NCI-H2171 (cell line): ENCODE data around the gene ACP1.

Experiments
- DNase-seq: peaks from one replicate; lab custom pipeline; 2025; lab: John Stamatoyannopoulos, UW

ACP1 gene

DNA sequence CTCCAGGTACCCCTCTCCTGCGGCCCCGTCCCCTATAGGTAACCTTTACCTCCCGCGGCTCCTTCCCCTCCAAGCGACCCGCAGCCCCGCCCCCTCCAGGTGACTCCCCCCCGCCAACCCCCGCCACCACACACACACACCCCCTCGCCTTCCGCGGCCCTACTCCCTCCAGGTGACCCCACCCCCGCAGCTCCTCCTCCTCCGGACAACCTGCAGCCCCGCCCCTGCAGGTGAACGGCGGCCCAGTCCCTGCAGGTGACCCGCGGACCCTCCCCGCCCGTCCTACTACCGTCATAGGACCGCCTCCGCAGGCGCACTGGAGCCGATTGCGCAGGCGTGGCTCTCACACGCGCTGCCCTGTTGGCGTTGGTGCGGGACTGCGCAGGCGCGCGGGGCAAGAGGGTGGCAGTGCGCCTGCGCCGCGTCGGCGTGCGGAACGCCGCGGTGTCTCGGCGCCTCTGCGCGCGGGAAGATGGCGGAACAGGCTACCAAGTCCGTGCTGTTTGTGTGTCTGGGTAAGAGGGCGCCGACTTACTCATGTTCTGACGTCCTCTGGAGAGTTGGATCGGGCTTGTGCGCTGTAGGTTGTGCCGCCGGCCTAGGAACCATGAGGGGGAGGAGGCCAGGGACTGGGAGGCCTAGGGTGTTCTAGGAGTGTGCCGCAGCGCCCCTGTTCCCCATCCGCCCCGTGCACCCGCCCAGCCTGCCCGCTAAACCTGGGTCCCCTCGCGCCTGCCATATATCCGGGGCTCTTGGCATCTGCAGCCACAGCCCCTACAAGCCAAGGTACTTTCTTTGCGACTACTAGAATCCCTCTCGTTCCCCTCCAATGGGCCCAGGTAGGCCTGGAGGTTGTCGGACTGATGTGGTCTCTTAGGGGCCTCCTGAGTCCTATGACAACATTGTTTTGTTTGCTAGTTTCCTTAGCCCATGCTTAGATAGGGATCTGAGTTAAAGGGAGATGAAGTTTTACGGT is at the start of gene ACP1:
ACP1 (plus strand) TSS at position 455 of the 976 bp plus-strand sequence; CDS start at position 473, 18 bp downstream.
- peak; percentile 98 for DNase-seq

DNA sequence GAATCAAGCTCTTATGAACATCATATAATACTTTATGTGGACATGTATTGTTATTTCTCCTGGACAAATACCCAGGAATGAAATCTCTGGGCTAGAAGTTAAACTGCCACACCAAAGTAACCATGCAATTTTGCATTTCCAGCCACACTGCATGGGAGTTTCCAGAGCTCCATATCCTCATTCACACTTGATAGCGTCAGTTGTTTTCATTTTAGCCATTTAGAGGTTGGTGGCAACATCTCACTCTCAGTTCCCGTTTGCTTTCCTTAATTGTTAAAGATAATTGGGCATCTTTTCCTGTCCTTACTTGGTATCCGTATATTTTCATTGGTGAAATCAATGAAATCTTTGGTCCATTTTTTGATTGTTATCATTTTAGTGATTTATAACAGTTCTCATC is 48.7 kb upstream of the ACP1 start:
- no peak for DNase-seq

DNA sequence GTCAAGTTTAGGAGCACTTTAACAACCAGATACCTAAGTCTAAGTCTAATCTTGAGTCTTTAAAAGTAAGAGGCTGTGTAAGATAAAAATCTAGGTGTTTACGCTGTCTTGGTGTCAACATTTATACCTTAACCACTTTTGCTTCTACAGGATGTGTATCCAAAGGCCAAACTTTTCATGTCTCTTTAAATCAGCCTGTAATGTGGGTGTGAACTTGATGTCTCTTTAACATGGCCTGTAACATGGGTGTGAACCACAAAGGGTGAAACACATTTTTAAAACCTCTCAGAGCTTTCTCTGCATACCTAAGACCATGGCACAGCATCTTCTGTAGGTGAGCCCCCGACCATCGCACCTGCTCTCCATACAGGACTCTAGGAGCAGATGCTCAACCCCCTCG is 41.3 kb upstream of the ACP1 start:
- DNase-seq = no peak

DNA sequence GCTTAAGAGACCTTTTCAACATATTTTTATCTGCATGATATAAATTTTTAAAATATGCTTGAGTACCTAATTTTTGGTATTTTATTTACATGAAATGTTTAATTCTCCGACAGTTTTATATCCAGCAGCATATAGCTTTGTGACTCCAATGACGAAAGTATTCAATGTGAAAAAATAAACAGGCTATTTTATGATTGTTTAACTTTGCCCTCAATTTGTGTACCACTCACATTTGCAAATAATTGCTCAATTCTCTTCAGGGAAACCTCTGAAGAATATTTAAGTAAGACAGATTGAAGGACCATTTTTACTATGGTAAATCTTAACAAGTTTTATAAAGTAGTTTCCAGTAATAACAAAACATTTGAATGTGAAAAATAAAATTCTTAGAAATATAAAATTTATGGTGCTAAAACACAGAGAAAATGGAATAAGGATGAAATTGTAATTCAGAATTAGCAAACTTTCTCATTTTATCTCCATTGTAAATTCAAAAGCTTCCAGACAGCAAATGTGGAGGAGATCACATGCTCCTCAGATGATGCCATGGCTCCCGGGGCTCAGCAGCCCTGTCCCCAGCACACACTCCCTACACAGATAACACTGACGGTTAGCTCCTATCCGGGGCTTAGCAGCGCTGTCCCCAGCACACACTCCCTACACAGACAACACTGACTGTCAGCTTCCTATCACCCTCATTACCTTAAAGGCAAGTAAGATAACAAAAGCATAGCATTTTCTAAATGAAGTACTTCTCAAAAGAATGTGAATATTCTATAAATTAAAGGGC is 40.6 kb upstream of the ACP1 start:
- no peak for DNase-seq

DNA sequence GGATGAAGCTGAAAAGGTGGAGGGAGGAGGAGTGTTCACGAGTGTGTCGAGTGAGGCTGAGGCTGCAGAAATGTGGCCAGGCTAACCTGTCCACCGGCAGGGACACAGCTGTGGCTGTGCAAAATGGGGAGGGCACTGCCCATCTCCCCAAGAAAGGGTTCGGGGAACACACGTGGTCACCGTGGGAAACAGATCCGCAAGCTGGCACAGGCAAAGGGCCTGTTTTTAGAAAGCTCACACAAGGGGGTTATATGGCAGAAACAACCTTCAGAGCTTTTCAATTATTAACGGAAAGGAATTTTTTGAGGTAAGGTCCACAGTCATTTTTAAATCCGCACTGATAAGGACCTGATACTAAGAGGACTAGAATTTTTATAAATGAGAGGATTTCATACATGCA is 36.6 kb upstream of the ACP1 start:
- DNase-seq = no peak

DNA sequence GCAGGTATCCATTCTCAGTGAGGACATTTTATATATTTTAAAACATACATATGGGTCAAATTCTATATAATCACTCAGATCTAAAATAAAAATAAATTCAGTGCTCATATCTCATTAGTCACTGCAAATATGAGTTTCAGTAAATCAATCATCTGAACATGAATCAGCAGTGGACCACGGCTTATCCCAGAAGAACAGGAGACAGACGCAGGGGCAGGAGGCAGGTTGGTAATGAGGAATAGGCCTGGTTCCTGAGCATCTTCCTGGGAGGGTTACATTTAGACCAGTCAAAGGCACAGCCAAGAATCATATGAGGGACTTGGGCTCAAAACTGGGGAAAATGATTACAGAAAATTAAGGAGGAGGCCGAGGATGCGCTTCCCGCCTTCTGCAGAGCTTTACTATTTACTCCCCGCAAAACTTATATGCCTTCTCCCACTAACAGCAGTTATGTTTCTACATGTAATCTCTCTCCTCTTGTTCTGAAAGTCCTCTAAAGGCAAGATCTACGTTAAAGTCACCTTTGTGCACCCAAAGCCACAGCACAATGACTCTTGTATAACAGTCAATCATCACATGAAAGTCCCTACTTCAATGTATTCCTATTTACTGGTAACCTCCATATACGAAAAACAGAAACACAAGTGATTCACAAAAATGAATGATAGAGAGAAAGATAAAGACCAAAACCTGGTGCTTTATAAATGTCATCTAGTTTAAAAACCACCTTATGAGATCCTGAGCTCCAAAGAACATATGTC is 36.0 kb upstream of the ACP1 start:
- no peak for DNase-seq

DNA sequence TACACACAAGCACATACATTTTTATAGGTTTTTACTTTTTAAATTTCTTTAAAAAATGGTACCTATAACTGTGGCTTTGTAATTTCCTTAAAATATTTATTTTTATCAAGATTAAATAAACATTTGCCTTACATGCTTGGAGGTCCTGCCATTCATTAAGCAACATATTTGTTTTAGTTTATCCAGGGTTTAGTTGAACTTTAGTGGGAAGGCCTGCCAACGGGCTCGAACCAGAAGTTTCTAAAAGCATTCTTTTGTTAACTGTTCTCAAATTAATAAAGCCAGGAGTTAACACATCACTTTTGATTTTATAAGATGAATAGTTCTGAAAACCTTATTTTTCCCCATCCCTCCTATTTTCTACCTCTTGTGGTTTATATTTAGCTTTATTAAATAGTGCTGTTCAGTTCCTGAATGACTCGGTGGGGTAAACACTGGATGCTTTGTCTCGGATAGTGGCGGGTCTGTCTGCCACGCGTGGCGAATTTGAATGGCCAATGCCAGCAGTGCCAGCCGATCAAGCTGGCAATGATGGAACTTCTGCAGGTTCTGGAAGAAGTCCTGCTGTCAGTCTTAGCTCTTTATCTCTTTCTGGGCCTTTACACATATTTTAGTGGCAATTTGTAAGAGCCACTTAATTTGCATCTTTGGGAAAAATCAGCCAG is 33.1 kb upstream of the ACP1 start:
- no peak for DNase-seq

DNA sequence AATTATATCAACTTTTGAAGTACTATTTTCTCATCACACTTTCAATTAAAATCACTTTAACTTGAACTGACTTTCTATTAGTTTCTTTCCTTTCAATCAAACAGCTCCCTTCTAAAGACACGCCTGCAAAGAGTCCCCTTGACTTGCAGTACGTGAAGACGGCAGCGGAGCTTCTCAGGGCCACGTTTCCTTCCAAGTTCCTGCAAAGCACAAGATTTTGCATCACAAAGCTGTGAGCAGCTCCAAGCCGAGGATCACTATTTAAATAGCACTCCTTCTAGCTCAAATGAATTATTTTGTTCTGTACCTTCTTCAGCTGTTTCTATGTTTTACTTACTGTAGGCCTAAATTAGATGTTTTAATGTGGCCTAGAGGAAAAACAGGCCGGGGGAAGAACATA is 31.7 kb upstream of the ACP1 start:
- no peak for DNase-seq

DNA sequence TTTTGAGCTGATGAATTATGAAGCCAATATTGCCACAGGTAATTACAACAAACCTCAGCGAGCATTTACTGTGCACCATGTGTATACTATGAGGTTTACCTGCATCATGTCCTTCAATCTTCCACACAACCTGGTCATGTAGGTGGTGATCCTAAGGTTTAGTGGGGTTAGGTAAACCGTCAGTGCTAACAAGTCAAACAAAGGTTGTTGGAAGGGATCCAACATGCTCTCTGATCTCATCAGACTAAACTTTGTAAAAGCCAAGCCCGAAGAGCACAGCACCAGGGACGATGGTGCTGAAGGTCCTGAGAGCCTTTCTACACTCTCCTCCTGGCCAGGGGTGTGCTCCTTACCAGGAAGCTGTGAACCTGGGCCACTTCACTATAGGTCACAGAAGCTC is 30.3 kb upstream of the ACP1 start:
- no peak for DNase-seq

DNA sequence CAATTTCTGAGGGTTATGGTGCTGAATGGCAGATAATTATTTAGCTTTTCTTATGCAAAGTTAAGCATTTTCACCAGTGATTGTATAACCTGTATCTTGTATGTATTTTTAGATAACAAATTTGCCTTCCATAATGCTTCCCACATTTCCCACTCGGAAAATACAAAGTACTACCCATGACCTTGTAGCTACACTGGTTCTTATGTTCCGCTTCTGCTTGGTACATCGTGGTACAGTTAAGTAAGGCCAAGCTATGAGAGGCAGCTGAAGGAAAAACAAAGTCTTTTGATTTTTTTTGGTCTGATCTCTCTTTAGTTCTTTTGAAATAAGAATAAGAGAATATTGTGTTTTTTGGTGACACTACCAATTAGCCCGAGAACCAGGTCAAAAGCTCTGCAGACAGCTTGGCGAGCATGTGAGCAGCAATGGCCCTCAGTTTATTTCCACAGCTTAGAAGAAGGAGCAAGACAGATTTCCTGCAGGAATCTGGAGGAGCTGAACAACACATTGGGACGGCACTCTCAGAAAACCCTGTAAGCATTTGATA is 27.7 kb upstream of the ACP1 start:
- no peak for DNase-seq

DNA sequence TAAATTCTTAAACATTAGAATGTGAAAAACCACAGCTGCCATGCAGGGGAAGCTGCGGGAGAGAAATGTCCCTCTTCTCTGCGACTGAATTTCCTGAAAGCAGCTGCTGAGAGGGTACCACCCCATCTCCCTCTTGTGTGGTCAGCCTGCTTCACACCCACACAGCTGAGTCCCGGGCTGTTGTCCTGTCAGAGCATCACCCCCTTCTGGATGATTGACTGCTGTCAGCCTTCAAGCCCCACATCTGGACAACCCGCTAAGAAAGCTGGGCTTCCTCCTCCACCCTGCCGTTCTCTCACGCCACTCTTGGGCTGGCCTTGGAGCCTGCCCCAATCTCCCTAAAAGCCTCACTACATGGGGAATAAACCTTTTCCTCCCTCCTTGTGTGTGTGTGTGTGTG is 26.9 kb upstream of the ACP1 start:
- no peak for DNase-seq

DNA sequence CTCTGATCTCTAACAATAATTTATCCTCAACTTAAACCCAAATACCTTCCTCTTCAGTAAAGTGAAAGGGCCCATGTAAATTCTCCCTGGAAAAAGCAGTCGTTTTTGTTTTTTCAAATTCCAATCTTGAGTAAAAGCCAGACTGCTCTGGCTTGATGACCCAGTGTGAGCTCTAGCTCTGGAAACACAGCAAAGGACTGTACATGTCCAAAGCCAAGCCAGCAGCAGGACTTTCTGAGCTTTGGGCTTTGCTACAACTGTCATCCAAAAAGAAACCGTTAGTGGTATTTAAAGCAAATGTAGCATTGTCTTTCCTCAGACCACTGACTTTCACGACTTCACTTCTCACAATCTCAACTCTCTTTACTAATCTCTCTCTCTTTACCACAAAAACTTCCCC is 26.3 kb upstream of the ACP1 start:
- no peak for DNase-seq

DNA sequence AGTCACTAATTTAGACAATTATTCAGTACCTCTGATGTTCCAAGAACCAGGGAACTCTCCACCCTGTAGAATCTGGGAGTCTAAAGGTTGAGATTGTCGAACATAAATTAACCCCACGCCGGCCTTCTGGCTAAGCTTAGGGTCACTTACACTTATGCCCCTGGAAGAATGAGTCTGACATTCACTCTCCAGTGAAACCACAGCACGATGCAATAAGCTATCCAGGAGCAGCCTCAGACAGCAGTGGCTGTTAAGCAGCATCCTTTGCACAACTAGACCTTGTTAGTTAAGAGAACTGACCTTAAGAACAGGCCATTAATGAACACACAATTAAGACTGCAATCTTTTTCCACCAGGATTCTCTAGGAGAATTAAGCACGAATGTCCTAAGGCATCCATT is 25.9 kb upstream of the ACP1 start:
- no peak for DNase-seq

DNA sequence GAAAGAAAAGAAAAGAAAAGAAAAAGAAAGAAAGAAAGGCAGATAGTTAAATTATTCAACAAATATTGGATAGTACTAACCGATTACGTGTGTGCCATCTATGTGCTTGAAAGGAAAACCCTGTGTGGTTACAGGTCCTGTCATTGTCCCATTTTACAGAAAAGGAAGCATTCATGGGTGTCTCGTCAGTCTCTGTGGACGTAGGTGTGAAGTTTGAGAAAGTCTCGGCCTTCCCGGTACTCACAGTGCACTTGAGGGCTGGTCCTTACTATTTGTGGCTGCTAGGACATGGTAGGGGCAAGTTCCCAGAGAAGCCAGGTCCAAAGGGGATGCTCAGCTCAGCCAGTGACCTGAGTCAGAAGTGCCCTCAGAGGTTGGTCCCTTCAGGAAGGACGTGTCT is 20.2 kb upstream of the ACP1 start:
- no peak for DNase-seq

DNA sequence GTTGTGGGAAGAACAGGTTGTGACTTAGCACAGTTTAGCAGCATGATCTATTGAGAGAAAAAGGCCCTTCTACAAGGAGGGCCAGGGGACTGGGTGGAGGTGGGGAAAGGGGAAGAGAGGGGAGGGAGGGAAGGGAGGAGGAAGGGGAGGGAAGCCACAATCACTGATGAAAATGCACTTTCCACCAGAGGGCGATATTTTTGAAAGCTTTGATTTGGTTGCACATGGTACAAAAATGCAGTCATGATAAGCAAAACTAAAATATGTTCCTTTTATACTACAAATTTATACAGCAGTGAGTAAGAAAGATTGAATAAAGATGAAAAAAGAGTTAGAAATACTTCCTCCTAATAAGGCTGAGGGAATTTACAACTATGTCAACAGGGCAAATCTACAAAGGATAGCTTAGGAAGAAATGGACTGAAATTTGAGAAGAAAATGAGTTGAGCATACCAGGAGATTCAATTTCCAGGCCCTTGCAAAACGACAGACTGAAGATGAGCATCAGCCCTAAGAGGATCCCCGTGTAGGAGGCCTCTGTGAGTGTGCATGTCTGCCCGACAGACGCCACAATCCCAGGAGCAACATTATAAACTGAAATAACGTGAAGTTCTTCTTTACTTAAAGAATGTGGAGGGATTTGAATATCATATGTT is 18.1 kb upstream of the ACP1 start:
- peak; percentile 34 for DNase-seq

DNA sequence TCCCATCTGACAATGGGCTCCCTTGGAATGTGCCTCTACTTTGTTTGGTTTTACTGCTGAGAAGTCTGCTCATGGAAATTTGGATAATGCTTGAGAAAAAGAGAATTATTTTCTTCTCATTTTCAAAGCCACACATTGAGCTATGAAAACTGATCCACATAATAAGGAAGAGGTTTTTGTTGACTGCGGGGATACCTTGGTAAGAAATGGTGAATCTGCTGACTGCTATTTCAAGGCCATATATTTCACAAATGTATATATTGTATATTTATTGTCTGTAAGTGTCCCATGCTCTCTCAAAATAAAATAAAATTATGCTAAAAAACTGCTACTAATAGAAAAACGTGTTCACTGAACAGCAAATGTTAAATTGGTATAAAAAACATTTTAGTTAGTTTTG is 16.0 kb upstream of the ACP1 start:
- DNase-seq = no peak

DNA sequence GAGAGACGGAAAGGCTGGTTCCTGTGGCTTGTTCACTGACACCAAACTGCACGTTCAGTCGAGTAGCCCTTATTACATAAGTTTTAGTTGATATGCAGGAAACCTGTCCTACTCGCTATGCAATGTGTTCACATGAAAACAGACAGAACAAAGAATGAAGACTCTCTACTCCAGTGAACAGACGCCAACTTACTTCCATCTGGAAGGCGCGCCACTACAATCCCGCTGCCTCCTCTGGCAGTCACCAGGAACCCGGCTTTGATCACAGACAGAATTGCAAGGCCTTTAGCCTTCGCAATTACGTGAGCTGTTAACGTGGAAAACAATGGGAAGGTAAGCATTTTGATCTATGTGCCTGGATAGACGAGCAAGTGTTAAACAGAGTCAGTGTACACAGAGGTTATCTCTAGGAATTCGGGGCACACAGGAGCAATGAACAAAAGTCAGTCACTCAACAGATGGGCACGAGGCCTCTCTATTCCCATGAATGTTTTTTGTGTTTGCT is 15.2 kb upstream of the ACP1 start:
- DNase-seq = no peak

DNA sequence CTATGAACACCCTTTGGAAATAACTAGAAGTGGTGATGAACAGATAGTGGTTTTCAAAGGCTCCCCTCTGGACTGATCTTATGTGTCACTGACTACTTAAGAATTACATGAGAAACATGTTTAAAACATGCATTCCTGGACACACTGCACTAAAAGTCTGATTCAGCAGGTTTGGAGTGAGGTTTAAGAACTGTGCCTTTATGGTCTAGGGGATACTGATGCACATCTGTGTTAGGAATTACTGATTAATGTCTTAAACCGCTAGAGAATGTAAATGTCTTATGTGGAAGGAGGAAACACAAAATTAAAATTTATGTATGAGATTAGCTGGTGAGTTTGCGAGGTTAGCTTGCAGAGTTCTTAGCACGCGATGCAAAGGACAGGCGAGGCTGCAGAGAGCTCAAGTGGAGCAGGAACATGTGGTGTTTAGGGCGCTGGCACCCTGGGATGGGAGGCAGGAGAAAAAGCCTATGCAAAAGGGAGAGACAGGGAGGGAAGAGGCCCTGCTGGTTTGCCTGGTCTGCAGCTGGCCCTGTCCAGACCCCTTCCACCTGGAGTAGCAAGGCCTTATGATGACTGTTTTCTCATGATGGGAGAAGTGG is 12.6 kb upstream of the ACP1 start:
- DNase-seq = no peak

DNA sequence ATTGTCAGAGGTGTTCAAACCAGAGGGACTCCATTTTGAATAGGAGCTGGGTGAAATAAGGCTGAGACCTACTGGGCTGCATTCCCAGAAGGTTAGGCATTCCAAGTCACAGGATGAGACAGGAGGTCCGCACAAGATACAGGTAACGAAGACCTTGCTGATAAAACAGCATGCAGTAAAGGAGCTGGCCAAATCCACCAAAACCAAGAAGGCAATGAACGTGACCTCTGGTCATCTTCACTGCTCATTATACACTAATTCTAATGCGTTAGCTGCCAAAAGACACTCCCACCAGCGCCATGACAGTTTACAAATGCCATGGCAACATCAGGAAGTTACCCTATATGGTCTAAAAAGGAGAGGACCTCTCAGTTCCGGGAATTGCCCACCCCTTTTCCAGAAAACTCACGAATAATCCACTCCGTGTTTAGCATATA is 11.5 kb upstream of the ACP1 start:
- DNase-seq = no peak

DNA sequence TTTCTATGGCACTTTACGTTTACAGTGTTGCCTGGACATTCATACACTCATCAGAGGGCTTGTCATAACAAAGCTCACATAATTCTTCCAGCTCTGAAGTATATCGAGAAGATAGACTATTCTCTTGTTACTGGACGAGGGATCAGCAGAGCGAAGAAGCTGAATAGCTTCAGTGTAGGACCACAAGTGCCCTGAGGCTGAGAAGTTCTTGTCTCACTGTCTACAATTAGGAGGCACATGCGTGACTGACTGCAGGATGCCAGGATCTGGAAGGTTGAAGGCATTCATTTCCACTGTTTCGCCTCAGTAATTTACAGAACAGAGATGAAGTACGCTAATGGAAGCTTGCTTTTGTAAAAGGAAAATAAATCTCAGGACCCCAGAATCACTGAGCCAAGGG is 10.5 kb upstream of the ACP1 start:
- no peak for DNase-seq
